Kidney (tissue), 14 donors: ENCODE data around the gene SHISAL1. TPM values are rescaled to one million over a fixed set of nuclear protein-coding genes. Genes with fewer than 3 reads are reported as not detected.

ENCODE experiments used
- DNase-seq, 5 donors: peaks; one replicate each; pipeline ENCODE4 v3.0.0-alpha.2; 2013 to 2020
- FAIRE-seq: peaks from 2 replicates; lab custom pipeline; 2012; peaks lifted over from hg19 to GRCh38; lab: Jason Lieb, UNC
- H3K27ac ChIP-seq, 2 donors: one replicate each; pipeline ENCODE4 v1.7.0; 2013; ENCODE audit warnings: low read depth in 2 of 2, low read length in 2 of 2, inconsistent platforms in 1 of 2
- H3K27me3 ChIP-seq: one replicate; pipeline ENCODE4 v1.7.1; 2013; ENCODE audit warnings: low read length, inconsistent platforms; ENCODE audit not compliant: control insufficient read depth, insufficient read depth
- H3K36me3 ChIP-seq, 3 donors: one replicate each; pipeline versions ENCODE4 v1.7.0 to v1.7.1; 2013; ENCODE audit warnings: low read length in 3 of 3, control low read depth in 1 of 3, inconsistent platforms in 1 of 3; ENCODE audit not compliant: insufficient read depth in 3 of 3, control insufficient read depth in 2 of 3
- H3K4me1 ChIP-seq, 3 donors: one replicate each; pipeline versions ENCODE4 v1.7.0 to v1.7.1; 2013; ENCODE audit warnings: low read length in 3 of 3, inconsistent platforms in 1 of 3, low read depth in 1 of 3; ENCODE audit not compliant: control insufficient read depth in 2 of 3, insufficient read depth in 2 of 3
- H3K4me3 ChIP-seq, 3 donors: one replicate each; pipeline versions ENCODE4 v1.7.0 to v1.8.1; 2013; ENCODE audit warnings: low read length in 3 of 3, control low read depth in 1 of 3, inconsistent platforms in 1 of 3
- H3K9ac ChIP-seq, 3 donors: one replicate each; pipeline versions ENCODE4 v1.7.0 to v1.7.1; 2013; ENCODE audit warnings: low read length in 3 of 3, control low read depth in 1 of 3, inconsistent platforms in 1 of 3
- H3K9me3 ChIP-seq, 3 donors: one replicate each; pipeline versions ENCODE4 v1.7.0 to v1.7.1; 2013; ENCODE audit warnings: low read length in 3 of 3, control low read depth in 1 of 3, inconsistent platforms in 1 of 3; ENCODE audit not compliant: control insufficient read depth in 2 of 3, insufficient read depth in 1 of 3
- intact Hi-C: fragments of 100-400 bp; cut with DNase I; formaldehyde crosslinking; loops from one replicate; pipeline ENCODE4 v1.11.1; 2022
- polyA plus RNA-seq: library from polyadenylated mRNA; stranded (reverse); fragments of 350-450 nt; fragmentation: Illumina TruSeq; extraction: RNeasy Lipid Tissue Mini Kit (QIAGEN cat#74804); gene quantifications from one replicate; pipeline ENCODE4 v1.2.3, GENCODE V29; 2014; ENCODE audit warnings: low read depth, low replicate concordance; ENCODE audit not compliant: insufficient read depth
- total RNA-seq: library from RNA; stranded (reverse); fragmentation: NEBNext Ultra II Directional; extraction: Animal tissue kit (Norgen Biotek cat#: 25700); gene quantifications from one replicate; pipeline ENCODE4 v1.2.1, GENCODE V29; 2021
- TF ChIP-seq, protein P1 (sequence below): IDR thresholded peaks from 3 replicates; pipeline ENCODE4 v1.5.1; 2012; ENCODE audit warnings: mild to moderate bottlenecking, moderate library complexity, borderline replicate concordance; ENCODE audit not compliant: insufficient read depth; ENCODE audit errors: extremely low read depth
- donor health status: control.
- donor health status: control.
- donor health status: control.
- donor health status: control.
- donor health status: control.
- donor health status: DM: yes; HTN: yes; CAD: no.
- donor health status: Normal renal cell carcinoma (clear cell type).

Gene SHISAL1
- total and polyA plus RNA-seq, 2 donors from 2014 or later: 0.04 to 1.1 TPM

DNA sequence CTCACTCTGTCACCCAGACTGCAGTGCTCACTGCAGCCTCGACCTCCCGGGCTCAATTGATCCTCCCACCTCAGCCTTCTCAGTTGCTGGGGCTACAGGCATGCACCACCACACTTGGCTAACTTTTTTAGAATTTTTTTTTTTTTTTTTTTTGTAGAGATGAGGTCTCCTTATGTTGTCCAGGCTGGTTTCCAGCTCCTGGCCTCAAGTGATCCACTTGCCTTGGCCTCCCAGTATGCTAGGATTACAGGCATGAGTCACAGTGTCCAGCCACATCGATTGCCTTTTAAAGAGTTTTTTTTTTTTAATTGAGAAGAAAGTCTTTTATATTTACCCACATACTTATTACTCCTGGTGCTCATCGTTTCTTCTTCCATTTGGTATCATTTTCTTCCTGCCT lies 102.0 kb downstream of the SHISAL1 start:
- no peak for FAIRE-seq
- intact Hi-C loops: no loop called here
- DNase-seq: no peak
- H3K9ac ChIP-seq: no peak overlapping the region
- H3K4me1 ChIP-seq: no peaks in the 10 kb centered on the region
- no peaks in the 10 kb centered on the region for H3K36me3 ChIP-seq
- TF ChIP-seq, protein P1, sequence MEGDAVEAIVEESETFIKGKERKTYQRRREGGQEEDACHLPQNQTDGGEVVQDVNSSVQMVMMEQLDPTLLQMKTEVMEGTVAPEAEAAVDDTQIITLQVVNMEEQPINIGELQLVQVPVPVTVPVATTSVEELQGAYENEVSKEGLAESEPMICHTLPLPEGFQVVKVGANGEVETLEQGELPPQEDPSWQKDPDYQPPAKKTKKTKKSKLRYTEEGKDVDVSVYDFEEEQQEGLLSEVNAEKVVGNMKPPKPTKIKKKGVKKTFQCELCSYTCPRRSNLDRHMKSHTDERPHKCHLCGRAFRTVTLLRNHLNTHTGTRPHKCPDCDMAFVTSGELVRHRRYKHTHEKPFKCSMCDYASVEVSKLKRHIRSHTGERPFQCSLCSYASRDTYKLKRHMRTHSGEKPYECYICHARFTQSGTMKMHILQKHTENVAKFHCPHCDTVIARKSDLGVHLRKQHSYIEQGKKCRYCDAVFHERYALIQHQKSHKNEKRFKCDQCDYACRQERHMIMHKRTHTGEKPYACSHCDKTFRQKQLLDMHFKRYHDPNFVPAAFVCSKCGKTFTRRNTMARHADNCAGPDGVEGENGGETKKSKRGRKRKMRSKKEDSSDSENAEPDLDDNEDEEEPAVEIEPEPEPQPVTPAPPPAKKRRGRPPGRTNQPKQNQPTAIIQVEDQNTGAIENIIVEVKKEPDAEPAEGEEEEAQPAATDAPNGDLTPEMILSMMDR: no peak
- no peak overlapping the region for H3K27ac ChIP-seq
- no peak overlapping the region for H3K4me3 ChIP-seq
- H3K9me3 ChIP-seq: peaks cover 2 to 14% (median 4%) of the 10 kb centered on the region in 3 donors
- H3K27me3 ChIP-seq: no peaks in the 10 kb centered on the region

DNA sequence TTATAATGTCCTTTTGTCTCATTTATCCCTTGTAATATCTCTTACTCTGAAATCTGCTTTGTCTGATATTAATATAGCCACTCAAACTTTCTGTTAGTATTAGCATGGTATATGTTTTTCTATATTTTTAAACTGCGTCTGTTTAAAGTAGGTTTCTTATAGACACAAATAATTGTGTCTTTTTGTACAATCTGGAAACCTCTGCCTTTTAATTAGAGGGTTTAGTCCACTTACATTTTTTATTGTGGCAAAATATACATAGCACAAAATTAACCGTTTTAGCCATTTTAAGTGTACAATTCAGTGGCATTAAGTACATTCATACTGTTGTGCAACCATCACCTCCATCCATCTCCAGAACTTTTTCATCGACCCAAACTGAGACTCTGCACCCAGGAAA lies 103.4 kb downstream of the SHISAL1 start:
- peaks cover 2 to 4% (median 4%) of the 10 kb centered on the region in 3 donors for H3K9me3 ChIP-seq
- no peak overlapping the region for H3K27ac ChIP-seq
- TF ChIP-seq, protein P1: no peak
- DNase-seq (no peak), FAIRE-seq (no peak)
- H3K27me3 ChIP-seq: no peaks in the 10 kb centered on the region
- H3K9ac ChIP-seq: no peak overlapping the region
- no peaks in the 10 kb centered on the region for H3K36me3 ChIP-seq
- no peak overlapping the region for H3K4me3 ChIP-seq
- intact Hi-C loops: no loop called here
- H3K4me1 ChIP-seq: no peaks in the 10 kb centered on the region

DNA sequence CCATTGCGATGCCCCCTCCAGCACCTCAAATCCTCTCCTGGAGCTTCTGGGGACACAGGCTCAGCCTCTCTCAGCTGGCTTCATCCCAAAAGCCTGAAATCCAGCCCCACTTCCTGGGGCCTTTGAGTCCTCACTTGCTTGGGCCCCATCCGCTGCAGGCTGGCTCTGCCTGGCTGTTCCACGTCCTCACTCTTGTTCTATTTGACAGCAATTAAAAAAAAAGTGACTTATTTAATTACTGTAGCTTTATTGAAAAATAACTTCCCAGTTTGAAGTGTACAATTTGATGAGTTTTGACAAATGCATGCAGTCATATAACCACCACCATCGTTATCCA lies 104.8 kb downstream of the SHISAL1 start:
- Histone ChIP-seq H3K27ac (no peak overlapping the region), H3K4me1 (no peaks in the 10 kb centered on the region), H3K36me3 (no peaks in the 10 kb centered on the region), H3K27me3 (no peaks in the 10 kb centered on the region), H3K4me3 (no peak overlapping the region), H3K9me3 (peaks cover 0 to 3% (median 2%) of the 10 kb centered on the region in 3 donors), H3K9ac (no peak overlapping the region)
- TF ChIP-seq, protein P1: no peak
- FAIRE-seq (no peak), DNase-seq (no peak)
- intact Hi-C loops: no loop called here
